Muscle layer of colon (tissue), 2 donors: ENCODE results near the gene HSD11B2.
"Not testable (repeated sequence)": the region's sequence is repeated elsewhere in the genome, so short reads cannot be mapped to it uniquely, and the experiment has no call there.

ENCODE experiments used
- H3K27ac ChIP-seq: one replicate; pipeline ENCODE4 v1.7.0; 2013; ENCODE audit warnings: low read depth, mild to moderate bottlenecking, low read length, moderate library complexity
- H3K27me3 ChIP-seq, 2 donors: one replicate each; pipeline ENCODE4 v1.7.0; 2013; ENCODE audit warnings: low read length in 2 of 2, mild to moderate bottlenecking in 2 of 2; ENCODE audit not compliant: insufficient read depth in 2 of 2, control insufficient read depth in 1 of 2
- H3K36me3 ChIP-seq: one replicate; pipeline ENCODE4 v1.7.0; 2013; ENCODE audit warnings: mild to moderate bottlenecking, low read length; ENCODE audit not compliant: insufficient read depth
- H3K4me1 ChIP-seq: one replicate; pipeline ENCODE4 v1.7.0; 2013; ENCODE audit warnings: mild to moderate bottlenecking, low read length; ENCODE audit not compliant: insufficient read depth
- H3K4me3 ChIP-seq, 2 donors: one replicate each; pipeline ENCODE4 v1.7.0; 2013; ENCODE audit warnings: low read length in 2 of 2, low read depth in 1 of 2, mild to moderate bottlenecking in 1 of 2, moderate library complexity in 1 of 2
- H3K9ac ChIP-seq: one replicate; pipeline ENCODE4 v1.7.0; 2013; ENCODE audit warnings: low read length
- H3K9me3 ChIP-seq: one replicate; pipeline ENCODE4 v1.7.0; 2013; ENCODE audit warnings: mild to moderate bottlenecking, low read length
- donor health status: abdominal sarcoma.
- donor health status: Adenocarcinoma of cecum.

The HSD11B2 gene

DNA sequence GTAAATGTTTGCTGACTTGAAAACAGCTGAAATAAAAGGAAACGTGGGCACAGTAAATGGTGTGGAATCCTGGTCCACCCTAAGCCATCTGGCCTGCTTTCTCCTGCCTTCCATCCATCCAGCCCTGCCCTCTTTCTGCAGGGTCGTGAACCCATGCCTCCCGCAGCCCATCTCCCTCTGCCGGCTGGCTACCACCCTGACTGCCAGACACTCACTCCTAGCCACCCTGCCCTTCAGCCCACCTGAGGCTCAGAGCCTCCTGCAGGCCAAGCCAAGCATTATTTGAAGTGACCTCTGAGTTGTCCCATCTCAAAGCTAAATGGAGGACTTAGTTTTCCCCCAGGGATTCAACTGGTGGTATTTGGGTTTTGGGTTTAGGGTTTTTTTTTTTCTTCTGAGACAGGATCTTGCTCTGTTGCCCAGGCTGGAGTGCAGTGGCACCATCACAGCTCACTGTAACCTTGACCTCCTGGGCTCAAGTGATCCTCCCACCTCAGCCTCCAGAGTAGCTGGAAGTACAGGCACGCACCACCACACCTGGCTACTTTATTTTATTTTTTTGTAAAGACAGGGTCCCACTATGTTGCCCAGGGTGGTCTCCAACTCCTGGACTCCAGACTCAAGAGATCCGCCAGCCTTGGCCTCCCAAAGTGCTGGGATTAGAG, 23.0 kb upstream of the HSD11B2 start:
- H3K9me3 ChIP-seq = no peaks in the 10 kb centered on the region
- H3K27ac ChIP-seq = no peak overlapping the region
- peaks cover 9% of the 10 kb centered on the region for H3K4me1 ChIP-seq
- H3K4me3 ChIP-seq = no peak overlapping the region
- peaks cover 9% of the 10 kb centered on the region for H3K36me3 ChIP-seq
- H3K9ac ChIP-seq = no peak overlapping the region
- H3K27me3 ChIP-seq = no peaks in the 10 kb centered on the region

DNA sequence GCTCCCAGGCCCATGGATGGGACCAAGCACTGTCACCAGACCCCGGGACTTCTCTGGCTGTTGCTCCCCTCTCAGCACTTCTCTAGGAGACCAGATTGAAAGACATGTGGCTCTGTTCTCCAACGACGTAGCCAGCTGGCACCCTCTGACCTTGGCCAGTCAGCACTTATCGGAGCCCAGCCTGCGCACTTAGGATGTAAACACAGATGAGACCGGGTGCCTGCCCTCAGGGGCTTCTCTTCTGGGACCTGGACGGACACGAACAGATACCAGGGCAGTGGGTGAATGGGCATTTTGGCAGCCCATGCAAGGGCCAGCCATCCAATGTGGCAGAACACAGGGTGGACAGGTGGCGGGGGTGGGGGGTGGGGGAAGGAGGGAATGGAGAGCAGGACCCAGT, 21.3 kb upstream of the HSD11B2 start:
- no peak overlapping the region for H3K4me3 ChIP-seq
- no peaks in the 10 kb centered on the region for H3K27me3 ChIP-seq
- peaks cover 9% of the 10 kb centered on the region for H3K4me1 ChIP-seq
- H3K9ac ChIP-seq = no peak overlapping the region
- H3K27ac ChIP-seq = no peak overlapping the region
- H3K9me3 ChIP-seq = no peaks in the 10 kb centered on the region
- H3K36me3 ChIP-seq = peaks cover 6% of the 10 kb centered on the region

DNA sequence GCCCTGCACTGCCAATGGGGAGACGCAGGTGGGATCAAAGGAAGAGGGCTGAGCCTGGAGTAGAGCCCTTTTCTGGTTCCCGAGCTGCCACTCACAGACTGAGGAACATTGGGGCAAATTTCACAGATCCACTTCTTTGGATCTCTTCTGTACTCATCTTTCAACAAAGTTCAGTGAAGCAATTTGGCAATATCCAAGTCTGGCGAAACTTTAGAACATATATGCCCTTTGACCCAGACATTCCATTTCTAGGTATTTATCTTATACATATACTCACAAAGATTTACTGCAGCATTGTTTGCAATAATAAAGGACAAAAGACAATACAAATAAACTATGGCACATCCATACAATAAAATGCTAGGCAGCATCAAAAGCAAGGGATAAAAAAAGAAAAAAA, 19.6 kb upstream of the HSD11B2 start:
- Histone ChIP-seq H3K4me3 (no peak overlapping the region), H3K9me3 (no peaks in the 10 kb centered on the region), H3K27ac (no peak overlapping the region), H3K27me3 (no peaks in the 10 kb centered on the region), H3K36me3 (no peaks in the 10 kb centered on the region), H3K9ac (no peak overlapping the region), H3K4me1 (peaks cover 9% of the 10 kb centered on the region)

DNA sequence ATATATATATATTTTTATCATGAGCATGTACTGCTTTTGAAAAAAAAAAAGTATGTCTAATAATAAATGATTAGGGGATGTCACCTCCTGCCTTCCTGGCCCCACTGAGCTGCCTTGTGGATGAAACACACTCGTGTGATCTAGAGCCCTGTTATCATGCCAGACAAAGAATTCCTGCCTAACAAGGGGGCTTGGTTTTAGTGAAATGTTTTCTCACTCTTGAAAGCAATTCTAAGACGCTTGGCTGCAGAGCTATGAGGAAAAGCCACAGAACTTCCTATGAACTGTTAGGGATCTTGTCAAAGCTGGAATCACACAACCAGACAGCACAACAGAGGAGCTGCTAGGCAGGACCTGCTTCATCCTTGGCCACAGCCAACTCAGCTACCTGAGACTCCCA, 18.6 kb upstream of the HSD11B2 start:
- H3K36me3 ChIP-seq = no peaks in the 10 kb centered on the region
- H3K4me1 ChIP-seq = peaks cover 9% of the 10 kb centered on the region
- no peak overlapping the region for H3K27ac ChIP-seq
- H3K27me3 ChIP-seq = no peaks in the 10 kb centered on the region
- H3K4me3 ChIP-seq = no peak overlapping the region
- H3K9ac ChIP-seq = no peak overlapping the region
- no peaks in the 10 kb centered on the region for H3K9me3 ChIP-seq

DNA sequence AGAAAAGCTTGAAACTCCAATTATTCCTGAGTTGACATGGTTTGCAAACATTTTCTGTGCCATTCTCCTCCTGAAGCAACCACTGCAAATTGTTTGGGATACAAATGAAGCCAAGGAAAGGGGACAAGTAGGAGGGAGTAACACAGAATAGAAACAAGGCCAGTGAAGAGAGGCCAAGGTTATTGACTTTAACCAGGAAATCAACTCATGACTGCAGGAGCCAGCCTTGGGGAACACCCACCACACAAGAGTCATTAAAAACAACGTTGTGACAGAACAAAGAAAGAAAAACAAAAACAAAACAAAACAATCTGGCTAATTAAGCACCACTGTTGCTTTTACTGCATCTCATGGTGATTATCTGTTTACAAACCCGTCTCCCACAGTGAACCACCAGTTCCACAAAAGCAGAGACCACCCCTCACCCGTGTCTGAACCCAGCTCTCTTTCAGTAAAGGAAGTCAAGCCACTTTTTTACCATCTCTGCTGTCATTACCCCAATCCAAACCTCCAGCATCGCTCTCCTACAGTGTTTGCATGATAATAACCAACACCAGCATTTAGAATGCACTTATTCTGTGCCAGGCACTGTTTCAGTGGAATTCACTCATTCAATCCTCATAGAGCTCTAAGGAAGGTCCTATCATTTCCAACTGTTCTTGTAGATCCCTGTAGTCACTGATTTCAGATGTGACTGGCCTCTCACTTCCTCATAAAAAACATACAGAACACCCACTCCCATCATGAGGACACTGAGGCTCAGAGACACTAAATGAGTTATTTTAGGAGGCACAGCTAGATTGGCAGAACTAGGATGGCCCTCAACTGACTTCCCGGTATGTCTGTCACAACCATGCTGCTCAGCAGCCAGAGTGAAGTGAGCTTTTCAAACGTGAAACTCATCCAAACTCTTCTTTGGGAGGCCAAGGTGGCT, 16.7 kb upstream of the HSD11B2 start:
- H3K9ac ChIP-seq = no peak overlapping the region
- no peaks in the 10 kb centered on the region for H3K9me3 ChIP-seq
- H3K36me3 ChIP-seq = no peaks in the 10 kb centered on the region
- H3K4me1 ChIP-seq = peaks cover 6% of the 10 kb centered on the region
- no peak overlapping the region for H3K27ac ChIP-seq
- no peak overlapping the region for H3K4me3 ChIP-seq
- no peaks in the 10 kb centered on the region for H3K27me3 ChIP-seq

DNA sequence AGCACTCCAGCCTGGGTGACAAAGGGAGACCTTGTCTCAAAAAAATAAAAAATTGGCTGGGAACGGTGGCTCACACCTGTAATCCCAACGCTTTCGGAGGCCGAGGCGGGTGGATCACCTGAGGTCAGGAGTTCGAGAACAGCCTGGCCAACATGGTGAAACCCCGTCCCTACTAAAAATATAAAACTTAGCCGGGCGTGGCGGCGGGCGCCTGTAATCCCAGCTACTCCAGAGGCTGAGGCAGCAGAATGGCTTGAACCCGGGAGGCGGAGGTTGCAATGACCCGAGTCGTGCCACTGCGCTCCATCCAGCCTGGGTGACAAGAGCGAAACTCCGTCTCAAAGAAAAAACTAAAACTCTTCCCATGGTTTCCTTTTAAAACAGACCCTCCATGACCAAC, 15.5 kb upstream of the HSD11B2 start:
- Histone ChIP-seq H3K9ac (peak overlapping the region; percentile 90), H3K27ac (peak overlapping the region; percentile 68), H3K4me3 (peak overlapping the region; percentile 85 to 86)
- H3K36me3 ChIP-seq, H3K9me3 ChIP-seq, H3K27me3 ChIP-seq, H3K4me1 ChIP-seq: not testable (repeated sequence)

DNA sequence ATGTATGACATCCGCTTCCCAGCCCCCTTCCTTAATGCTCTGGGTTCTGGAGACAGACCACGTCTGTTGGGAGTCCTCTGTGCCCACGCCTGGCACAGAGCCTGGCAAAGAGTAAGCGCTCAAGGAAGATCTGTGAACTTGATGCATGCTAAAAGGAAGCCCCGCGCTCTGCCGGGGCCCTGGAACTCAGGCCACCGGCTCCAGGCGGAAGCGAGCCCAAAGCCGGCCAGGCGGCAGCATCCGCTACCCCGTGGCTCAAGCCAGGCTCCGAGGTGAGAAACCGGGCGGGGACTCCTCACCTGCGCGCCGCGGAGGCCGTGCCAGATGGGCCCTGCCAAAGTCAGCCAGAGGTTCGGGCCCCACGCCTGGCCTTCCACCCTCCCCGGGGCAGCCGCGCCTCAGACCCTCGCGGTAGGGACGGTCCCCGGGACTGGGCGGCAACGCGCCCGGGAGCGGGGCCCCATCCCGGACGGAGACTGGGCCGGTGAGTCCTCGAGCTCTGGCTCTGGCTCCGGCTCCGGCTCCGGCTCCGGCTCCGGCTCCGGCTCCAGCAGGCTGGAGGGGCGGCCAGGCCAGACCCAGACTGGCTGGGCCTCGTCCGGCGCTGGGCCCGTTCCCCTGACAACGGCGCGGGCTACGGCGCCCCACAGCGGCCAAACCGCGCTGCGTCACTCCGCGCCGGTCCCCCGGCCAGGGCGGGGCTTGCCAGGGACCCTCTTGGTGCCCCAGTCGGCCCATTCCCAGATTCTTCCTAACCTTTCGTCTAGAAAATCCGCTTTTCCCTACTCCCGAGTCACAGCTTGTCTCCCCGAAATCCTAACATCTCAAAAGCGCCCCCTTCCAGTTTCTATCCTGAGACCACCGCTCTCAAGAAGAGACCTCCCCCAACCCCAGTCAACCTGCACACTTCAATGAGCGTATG, 14.8 kb upstream of the HSD11B2 start, which contains the start of gene ZDHHC1:
Gene ZDHHC1, minus strand, starts transcription at position 606 of the 922 bp plus-strand sequence. CDS start 8,702 bp downstream, outside the sequence.
- H3K36me3 ChIP-seq = no peaks in the 10 kb centered on the region
- peaks cover 6% of the 10 kb centered on the region for H3K4me1 ChIP-seq
- H3K9me3 ChIP-seq = no peaks in the 10 kb centered on the region
- H3K4me3 ChIP-seq = peak within 1 kb of the TSS; percentile 85 to 86
- peak within 1 kb of the TSS; percentile 68 for H3K27ac ChIP-seq
- H3K9ac ChIP-seq = peak within 1 kb of the TSS; percentile 92
- no peaks in the 10 kb centered on the region for H3K27me3 ChIP-seq

DNA sequence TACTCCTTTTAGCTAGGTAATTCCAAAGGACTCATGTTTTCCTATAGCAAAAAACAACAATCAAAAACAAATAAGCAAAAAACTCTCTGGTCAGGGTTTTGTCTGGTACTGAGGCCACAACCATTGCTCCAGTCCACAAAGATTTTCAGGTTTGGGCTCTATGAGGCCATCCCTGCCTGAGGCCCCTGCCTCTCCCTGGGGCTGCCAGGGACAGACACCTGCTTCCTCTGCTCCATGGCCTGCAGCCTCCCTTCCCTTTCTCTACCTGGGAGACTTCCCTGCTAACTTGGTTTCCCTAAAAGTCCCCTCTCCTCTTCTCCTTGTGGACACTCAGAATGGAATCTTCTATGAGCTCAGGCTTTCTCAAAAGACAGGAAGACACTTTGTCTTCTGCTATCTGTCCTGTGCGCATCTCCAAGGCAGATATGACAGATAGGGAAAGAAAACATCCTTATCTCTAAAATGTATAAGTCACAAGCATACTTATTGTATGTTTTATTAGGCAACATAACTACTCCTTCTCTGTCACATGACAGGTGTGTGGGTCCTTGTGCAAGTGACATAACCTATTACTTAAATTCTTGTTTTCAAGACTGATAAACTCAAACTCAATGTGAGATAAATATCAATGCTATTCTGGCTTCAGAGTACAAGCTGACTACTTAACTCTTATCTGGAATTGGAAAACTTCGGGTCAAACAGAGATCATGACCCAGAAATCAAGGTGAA, 13.4 kb upstream of the HSD11B2 start:
- no peaks in the 10 kb centered on the region for H3K27me3 ChIP-seq
- no peak overlapping the region for H3K27ac ChIP-seq
- no peak overlapping the region for H3K4me3 ChIP-seq
- H3K9me3 ChIP-seq = no peaks in the 10 kb centered on the region
- H3K36me3 ChIP-seq = no peaks in the 10 kb centered on the region
- H3K4me1 ChIP-seq = peaks cover 6% of the 10 kb centered on the region
- no peak overlapping the region for H3K9ac ChIP-seq

DNA sequence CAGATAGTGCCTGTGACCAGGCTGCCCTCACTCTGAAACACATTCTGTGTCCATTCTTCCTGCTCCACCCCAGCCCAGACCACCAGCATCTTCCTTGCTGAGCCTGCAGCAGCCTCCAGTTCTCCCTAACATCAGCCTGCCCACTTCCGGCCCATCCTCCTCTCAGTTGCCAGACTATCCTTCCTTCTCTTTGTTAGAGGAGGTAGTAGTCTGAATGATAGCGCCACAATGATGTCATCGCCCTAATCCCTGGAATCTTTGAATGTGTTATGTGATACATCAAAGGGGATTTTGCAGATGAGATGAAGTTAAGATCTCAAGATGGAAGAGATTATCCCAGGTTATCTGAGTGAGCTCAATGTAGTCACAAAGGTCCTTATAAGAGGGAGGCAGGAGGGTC, 11.4 kb upstream of the HSD11B2 start:
- H3K27ac ChIP-seq = no peak overlapping the region
- no peaks in the 10 kb centered on the region for H3K9me3 ChIP-seq
- no peaks in the 10 kb centered on the region for H3K27me3 ChIP-seq
- no peak overlapping the region for H3K9ac ChIP-seq
- no peaks in the 10 kb centered on the region for H3K36me3 ChIP-seq
- peaks cover 6% of the 10 kb centered on the region for H3K4me1 ChIP-seq
- H3K4me3 ChIP-seq = no peak overlapping the region

DNA sequence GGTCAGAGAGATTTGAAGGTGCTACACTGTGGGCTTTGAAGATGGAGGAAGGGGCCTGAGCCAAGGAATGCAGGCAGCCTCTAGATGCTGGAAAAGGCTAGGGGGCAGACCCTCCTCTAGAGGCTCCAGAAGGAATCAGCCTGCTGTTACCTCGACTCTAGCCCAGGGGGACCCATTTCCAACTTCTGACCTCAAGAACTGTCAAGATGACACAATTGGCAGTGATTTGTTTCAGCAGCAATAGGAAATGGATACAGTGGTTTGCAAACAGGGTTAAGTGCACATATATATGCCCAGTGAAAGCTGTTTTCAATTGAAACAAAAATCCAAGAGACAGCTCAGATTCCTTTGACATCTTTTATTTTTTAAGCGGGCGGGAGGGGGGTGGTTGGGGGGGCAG, 11.0 kb upstream of the HSD11B2 start:
- no peaks in the 10 kb centered on the region for H3K36me3 ChIP-seq
- peaks cover 6% of the 10 kb centered on the region for H3K4me1 ChIP-seq
- no peak overlapping the region for H3K27ac ChIP-seq
- no peaks in the 10 kb centered on the region for H3K9me3 ChIP-seq
- H3K4me3 ChIP-seq = no peak overlapping the region
- no peak overlapping the region for H3K9ac ChIP-seq
- H3K27me3 ChIP-seq = no peaks in the 10 kb centered on the region
